Measurements from ENCODE around the gene OR1L6. TPM values are rescaled to one million over a fixed set of nuclear protein-coding genes. Genes with fewer than 3 reads are reported as not detected.

The OR1L6 gene
- polyA plus RNA-seq, 4 donors: not detected

Other genes with a start within 250 kb of the OR1L6 start
- gene OR1J2, start 231.5 kb upstream of the OR1L6 start, polyA plus RNA-seq (ENCODE audit: insufficient read length in 4 of 4): not detected
- gene OR1J4, start 223.2 kb upstream of the OR1L6 start, polyA plus RNA-seq (ENCODE audit: insufficient read length in 4 of 4): not detected
- gene OR1N1, start 215.0 kb upstream of the OR1L6 start, polyA plus RNA-seq (ENCODE audit: insufficient read length in 4 of 4): not detected
- gene OR1N2, start 189.2 kb upstream of the OR1L6 start, polyA plus RNA-seq (ENCODE audit: insufficient read length in 4 of 4): not detected
- under 1 TPM; 0.08 to 0.22 (median 0.15) TPM for gene OR1L8, start 158.9 kb upstream of the OR1L6 start, polyA plus RNA-seq (ENCODE audit: insufficient read length in 4 of 4)
- gene OR1Q1, start 127.6 kb upstream of the OR1L6 start, polyA plus RNA-seq (ENCODE audit: insufficient read length in 4 of 4): not detected
- not detected for gene OR1B1, start 84.7 kb upstream of the OR1L6 start, polyA plus RNA-seq (ENCODE audit: insufficient read length in 4 of 4)
- not detected for gene OR1L1, start 80.6 kb upstream of the OR1L6 start, polyA plus RNA-seq (ENCODE audit: insufficient read length in 4 of 4)
- gene OR1L3, start 67.2 kb upstream of the OR1L6 start, polyA plus RNA-seq (ENCODE audit: insufficient read length in 4 of 4): not detected
- gene OR1L4, start 18.3 kb upstream of the OR1L6 start, polyA plus RNA-seq (ENCODE audit: insufficient read length in 4 of 4): not detected
- gene OR5C1, start 46.6 kb downstream of the OR1L6 start, polyA plus RNA-seq (ENCODE audit: insufficient read length in 4 of 4): not detected
- not detected for gene OR1K1, start 57.8 kb downstream of the OR1L6 start, polyA plus RNA-seq (ENCODE audit: insufficient read length in 4 of 4)
- gene PDCL, start 86.3 kb downstream of the OR1L6 start, polyA plus RNA-seq (ENCODE audit: insufficient read length in 4 of 4): 10 to 100 TPM; 31.8 to 39.2 (median 34.8) TPM
- 10 to 100 TPM; 39.9 to 49.2 (median 43.7) TPM for gene RC3H2, start 163.1 kb downstream of the OR1L6 start, polyA plus RNA-seq (ENCODE audit: insufficient read length in 4 of 4)
- 10 to 100 TPM; 11.7 to 15.2 (median 14.7) TPM for gene ZBTB6, start 171.0 kb downstream of the OR1L6 start, polyA plus RNA-seq (ENCODE audit: insufficient read length in 4 of 4)
- 10 to 100 TPM; 18.2 to 21.4 (median 19.5) TPM for gene ZBTB26, start 189.2 kb downstream of the OR1L6 start, polyA plus RNA-seq (ENCODE audit: insufficient read length in 4 of 4)
- gene RABGAP1, start 198.7 kb downstream of the OR1L6 start, polyA plus RNA-seq (ENCODE audit: insufficient read length in 4 of 4): 10 to 100 TPM; 52.0 to 76.5 (median 61.5) TPM

All from left renal cortex interstitium (tissue), 4 donors.